Upper lobe of left lung (tissue), 6 donors: ENCODE measurements around the gene EIF1. TPM values are rescaled to one million over a fixed set of nuclear protein-coding genes. Genes with fewer than 3 reads are reported as not detected.
"Not testable (repeated sequence)": the region's sequence is repeated elsewhere in the genome, so short reads cannot be mapped to it uniquely, and the experiment has no call there.

Experiments used
- ATAC-seq, 2 donors: fragments of 200-7000 bp; cut with Tn5 transposase; one replicate each; pipeline ENCODE4 v1.9.1; 2022; ENCODE audit warnings: mild to moderate bottlenecking in 2 of 2, moderate library complexity in 2 of 2; ENCODE audit not compliant: low FRiP score in 2 of 2
- DNase-seq, 2 donors: peaks; one replicate each; pipeline ENCODE4 v3.0.0-alpha.2; 2019 to 2020
- H3K27ac ChIP-seq, 4 donors: fragments of 200-600 bp; sonication (generic); one replicate each; pipeline ENCODE4 v1.5.1; 2016 to 2019
- H3K27me3 ChIP-seq, 4 donors: fragments of 200-600 bp; sonication (generic); one replicate each; pipeline ENCODE4 v1.5.1; 2017 to 2019
- H3K36me3 ChIP-seq, 4 donors: fragments of 200-600 bp; sonication (generic); one replicate each; pipeline ENCODE4 v1.5.1; 2016 to 2019
- H3K4me1 ChIP-seq, 4 donors: fragments of 200-600 bp; sonication (generic); one replicate each; pipeline ENCODE4 v1.5.1; 2018 to 2019
- H3K4me3 ChIP-seq, 4 donors: fragments of 200-600 bp; sonication (generic); one replicate each; pipeline ENCODE4 v1.5.1; 2017 to 2019; ENCODE audit warnings: mild to moderate bottlenecking in 2 of 4, moderate library complexity in 1 of 4
- H3K9me3 ChIP-seq, 4 donors: fragments of 200-600 bp; sonication (generic); one replicate each; pipeline ENCODE4 v1.5.1; 2018 to 2019
- EP300 ChIP-seq, 4 donors: sonication (generic); formaldehyde crosslinking; IDR thresholded peaks; one replicate each; pipeline ENCODE4 v1.5.1; 2017; ENCODE audit warnings: antibody characterized with exemption in 4 of 4, control low read depth in 2 of 4
- POLR2A ChIP-seq, 4 donors: fragments of 450-650 bp; IDR thresholded peaks; one replicate each; pipeline ENCODE4 v1.5.1; 2016 to 2017; ENCODE audit warnings: antibody characterized with exemption in 4 of 4, mild to moderate bottlenecking in 2 of 4
- POLR2AphosphoS5 ChIP-seq, 2 donors: sonication (generic); formaldehyde crosslinking; IDR thresholded peaks; one replicate each; pipeline ENCODE4 v1.5.1; 2017; ENCODE audit warnings: antibody characterized with exemption in 2 of 2
- WGBS, 2 donors: methylation state at CpG; one replicate each; pipeline ENCODE4 v1.1.5; 2017 to 2018; 5-methylcytosine and 5-hydroxymethylcytosine counted together
- total RNA-seq, 6 donors: library from RNA; depleted of rRNA in 4 of 6; stranded (reverse); fragments of >200 nt in 4 of 6; gene quantifications; one replicate each; pipeline versions ENCODE4 v1.1.0 to v1.2.1, GENCODE V29; 2016 to 2021
- TF ChIP-seq, protein P1 (sequence below), 6 experiments: fragments of 450-650 bp in 4 of 6; fragments of 200-600 bp in 2 of 6; sonication (generic) in 2 of 6; IDR thresholded peaks; one replicate each; pipeline ENCODE4 v1.5.1; 2016 to 2019; ENCODE audit warnings: antibody characterized with exemption in 6 of 6
- donor health status: DM: no; HTN: no; CAD: no; lungs with moderate emphysema.
- donor health status: DM: no; HTN: yes; CAD: no; lungs with severe emphysema.

EIF1 gene
- total RNA-seq, 6 donors from 2014 or later = 109 to 998 (median 405) TPM

DNA sequence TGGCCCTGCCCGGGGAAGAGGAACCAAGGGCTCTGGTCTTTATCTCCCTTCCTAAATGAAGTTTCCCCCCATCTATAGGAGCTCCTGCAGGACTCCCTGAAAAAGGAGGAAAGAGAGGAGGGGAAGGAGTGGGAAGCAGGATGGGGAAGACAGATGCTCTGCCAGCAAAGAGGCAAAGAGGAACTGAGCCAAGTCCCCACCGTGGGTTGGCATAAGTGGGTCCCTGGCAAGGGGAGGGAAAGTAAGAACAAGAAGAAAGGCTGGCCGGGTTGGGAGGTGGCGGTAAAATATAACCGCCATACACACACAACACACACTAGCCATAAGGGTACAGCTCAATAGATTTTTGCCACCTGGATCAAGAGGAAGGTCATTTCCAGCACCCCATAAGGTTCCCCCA, 6.1 kb upstream of the EIF1 start:
- H3K4me3 ChIP-seq = no peak overlapping the region
- 66 to 70% methylated on average over 5 of the region's 5 CpGs for WGBS, 2 donors

DNA sequence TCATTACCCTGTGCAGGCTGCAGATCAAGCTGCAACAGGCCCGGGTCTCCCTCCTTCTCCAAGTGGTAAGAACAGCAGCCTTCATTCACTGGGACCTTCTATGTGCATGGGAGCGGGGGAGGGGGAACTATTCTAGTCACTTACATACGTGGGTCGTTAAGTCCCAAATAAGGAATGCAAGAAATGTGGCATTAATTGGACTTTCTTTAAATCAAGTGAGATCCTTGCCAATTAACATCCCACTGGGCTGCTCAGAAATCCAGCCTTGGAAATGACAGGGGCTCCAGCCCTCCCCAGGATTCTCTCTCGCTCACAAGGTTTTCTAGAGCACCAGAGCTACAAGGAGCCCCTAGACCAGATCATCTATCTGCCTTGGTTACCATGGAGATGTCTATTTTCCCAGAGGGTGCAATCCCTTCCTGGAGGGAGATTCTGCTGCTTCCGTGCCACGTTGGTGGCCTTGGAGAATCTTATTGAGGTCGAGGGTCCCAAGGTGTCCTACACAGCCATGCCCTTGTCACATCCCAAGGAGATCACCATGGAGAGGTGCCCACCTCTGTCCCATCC, 5.2 kb upstream of the EIF1 start:
- peaks cover 12 to 23% (median 18%) of the 10 kb centered on the region in 4 donors for H3K4me1 ChIP-seq
- 63 to 70% methylated on average over 7 to 8 of the region's 8 CpGs for WGBS, 2 donors
- DNase-seq = no peak

More for the DNA sequence above, 6.1 kb upstream of the EIF1 start:
- Histone ChIP-seq H3K9me3 (no peaks in the 10 kb centered on the region), H3K27me3 (no peaks in the 10 kb centered on the region), H3K27ac (no peak overlapping the region), H3K36me3 (no peaks in the 10 kb centered on the region), H3K4me1 (peaks cover 10 to 23% (median 20%) of the 10 kb centered on the region in 4 donors)
- DNase-seq (no peak), ATAC-seq (no peak)
- TF ChIP-seq EP300 (IDR thresholded peaks at IDR 0.05) (no peak), POLR2AphosphoS5 (IDR thresholded peaks at IDR 0.05) (no peak), POLR2A (IDR thresholded peaks at IDR 0.05) (no peak)
- TF ChIP-seq, protein P1, sequence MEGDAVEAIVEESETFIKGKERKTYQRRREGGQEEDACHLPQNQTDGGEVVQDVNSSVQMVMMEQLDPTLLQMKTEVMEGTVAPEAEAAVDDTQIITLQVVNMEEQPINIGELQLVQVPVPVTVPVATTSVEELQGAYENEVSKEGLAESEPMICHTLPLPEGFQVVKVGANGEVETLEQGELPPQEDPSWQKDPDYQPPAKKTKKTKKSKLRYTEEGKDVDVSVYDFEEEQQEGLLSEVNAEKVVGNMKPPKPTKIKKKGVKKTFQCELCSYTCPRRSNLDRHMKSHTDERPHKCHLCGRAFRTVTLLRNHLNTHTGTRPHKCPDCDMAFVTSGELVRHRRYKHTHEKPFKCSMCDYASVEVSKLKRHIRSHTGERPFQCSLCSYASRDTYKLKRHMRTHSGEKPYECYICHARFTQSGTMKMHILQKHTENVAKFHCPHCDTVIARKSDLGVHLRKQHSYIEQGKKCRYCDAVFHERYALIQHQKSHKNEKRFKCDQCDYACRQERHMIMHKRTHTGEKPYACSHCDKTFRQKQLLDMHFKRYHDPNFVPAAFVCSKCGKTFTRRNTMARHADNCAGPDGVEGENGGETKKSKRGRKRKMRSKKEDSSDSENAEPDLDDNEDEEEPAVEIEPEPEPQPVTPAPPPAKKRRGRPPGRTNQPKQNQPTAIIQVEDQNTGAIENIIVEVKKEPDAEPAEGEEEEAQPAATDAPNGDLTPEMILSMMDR (IDR thresholded peaks at IDR 0.05) = no peak

DNA sequence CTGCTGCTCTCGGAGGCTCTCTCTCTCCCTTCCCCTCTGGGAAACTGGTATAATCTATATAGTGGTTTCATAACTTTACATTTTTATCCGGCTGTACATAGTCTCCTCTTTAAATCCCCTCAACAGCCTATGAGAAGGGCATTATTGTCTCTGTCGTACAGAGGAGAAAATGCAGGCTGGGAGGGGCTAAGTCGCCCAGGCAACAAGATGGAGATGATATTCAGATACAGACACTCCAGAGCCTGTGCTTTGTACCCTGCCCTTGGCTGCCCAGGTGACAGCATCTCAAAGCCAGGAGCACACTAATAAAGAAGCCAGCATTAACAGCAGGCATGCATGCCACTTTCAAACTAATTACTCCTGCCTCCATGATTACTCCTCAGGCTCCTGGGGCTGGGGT, 4.7 kb upstream of the EIF1 start:
- Histone ChIP-seq H3K9me3 (no peaks in the 10 kb centered on the region), H3K4me1 (peaks cover 12 to 19% (median 16%) of the 10 kb centered on the region in 4 donors), H3K36me3 (no peaks in the 10 kb centered on the region), H3K27ac (no peak overlapping the region), H3K27me3 (no peaks in the 10 kb centered on the region), H3K4me3 (no peak overlapping the region)
- ATAC-seq (no peak), DNase-seq (no peak)
- 80 to 84% methylated on average over 4 of the region's 4 CpGs for WGBS, 2 donors
- TF ChIP-seq POLR2AphosphoS5 (IDR thresholded peaks at IDR 0.05) (no peak), EP300 (IDR thresholded peaks at IDR 0.05) (no peak), POLR2A (IDR thresholded peaks at IDR 0.05) (no peak)
- TF ChIP-seq, protein P1 (IDR thresholded peaks at IDR 0.05) = no peak

More for the DNA sequence above, 5.2 kb upstream of the EIF1 start:
- Histone ChIP-seq H3K36me3 (no peaks in the 10 kb centered on the region), H3K27me3 (no peaks in the 10 kb centered on the region), H3K27ac (no peak overlapping the region), H3K9me3 (no peaks in the 10 kb centered on the region), H3K4me3 (no peak overlapping the region)
- TF ChIP-seq POLR2A (IDR thresholded peaks at IDR 0.05) (no peak), POLR2AphosphoS5 (IDR thresholded peaks at IDR 0.05) (no peak), EP300 (IDR thresholded peaks at IDR 0.05) (no peak)
- TF ChIP-seq, protein P1 (IDR thresholded peaks at IDR 0.05) = no peak
- no peak for ATAC-seq

DNA sequence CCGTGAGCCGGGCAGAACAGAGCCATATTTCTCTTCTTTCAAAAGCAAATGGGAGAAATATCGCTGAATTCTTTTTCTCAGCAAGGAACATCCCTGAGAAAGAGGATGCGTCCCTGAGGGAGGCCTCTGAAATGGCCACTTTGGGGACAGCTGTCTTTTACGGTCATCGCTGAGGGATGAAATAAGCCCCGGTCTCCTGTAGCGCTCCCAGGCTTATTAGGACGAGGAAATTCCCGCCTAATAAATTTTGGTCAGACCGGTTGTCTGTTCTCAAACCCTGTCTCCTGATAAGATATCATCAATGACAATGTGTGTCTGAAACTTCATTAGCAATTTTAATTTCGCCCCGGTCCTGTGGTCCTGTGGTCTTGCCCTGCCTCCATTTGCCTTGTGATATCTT, 2.9 kb upstream of the EIF1 start:
- H3K27me3 ChIP-seq, DNase-seq, H3K9me3 ChIP-seq, H3K4me3 ChIP-seq, H3K27ac ChIP-seq, ATAC-seq: not testable (repeated sequence)
- 94 to 95% methylated on average over 13 of the region's 13 CpGs for WGBS, 2 donors
- H3K4me1 ChIP-seq = peaks cover 13 to 20% (median 18%) of the 10 kb centered on the region in 4 donors
- H3K36me3 ChIP-seq = peaks cover 10 to 14% (median 13%) of the 10 kb centered on the region in 4 donors

DNA sequence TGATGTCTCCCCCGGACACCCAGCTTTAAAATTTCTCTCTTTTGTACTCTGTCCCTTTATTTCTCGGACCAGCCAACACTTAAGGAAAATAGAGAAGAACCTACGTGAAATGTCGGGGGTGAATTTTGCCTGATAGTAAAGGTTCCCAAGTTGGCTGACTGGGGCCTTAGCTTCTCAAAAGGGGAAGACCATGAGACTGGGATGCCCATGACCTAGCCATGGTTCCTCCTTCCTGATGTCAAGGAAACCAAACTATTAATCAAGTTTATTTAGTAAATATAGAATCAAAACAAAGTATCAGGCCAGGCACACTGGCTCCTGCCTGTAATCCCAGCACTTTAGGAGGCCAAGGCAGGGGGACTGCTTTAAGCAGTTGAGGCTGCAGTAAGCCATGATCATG, 2.4 kb upstream of the EIF1 start:
- peaks cover 15 to 20% (median 18%) of the 10 kb centered on the region in 4 donors for H3K36me3 ChIP-seq
- TF ChIP-seq POLR2A (IDR thresholded peaks at IDR 0.05) (no peak), POLR2AphosphoS5 (IDR thresholded peaks at IDR 0.05) (no peak), EP300 (IDR thresholded peaks at IDR 0.05) (no peak)
- TF ChIP-seq, protein P1 (IDR thresholded peaks at IDR 0.05) = no peak
- ATAC-seq (no peak), DNase-seq (no peak)
- no peak overlapping the region for H3K27ac ChIP-seq
- H3K4me3 ChIP-seq = no peak overlapping the region
- peaks cover 19 to 25% (median 24%) of the 10 kb centered on the region in 4 donors for H3K4me1 ChIP-seq
- H3K27me3 ChIP-seq = no peaks in the 10 kb centered on the region
- H3K9me3 ChIP-seq = no peaks in the 10 kb centered on the region
- 85 to 88% methylated on average over 4 of the region's 4 CpGs for WGBS, 2 donors
